Measurements from ENCODE around the gene CEP55.

DNA sequence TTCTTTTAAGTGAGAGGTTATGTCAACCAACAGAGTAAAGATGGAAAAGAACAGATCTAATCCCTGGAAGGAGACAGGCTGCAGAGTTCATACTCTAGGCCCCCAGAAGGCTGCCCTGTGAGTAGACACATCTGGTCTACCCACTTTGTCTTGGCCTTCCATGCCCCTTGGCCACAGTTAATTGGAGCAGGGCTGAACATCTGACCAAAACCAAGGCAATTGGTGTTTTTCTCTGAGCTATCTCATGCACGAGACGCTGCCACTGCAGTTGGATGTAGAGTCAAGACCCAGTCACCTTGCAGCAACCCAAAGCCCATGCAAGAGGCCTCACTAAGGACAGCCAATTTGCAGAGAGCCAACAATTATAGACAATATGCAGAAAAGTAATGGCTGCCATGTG is 23.3 kb upstream of the CEP55 start:
- TF ChIP-seq, protein P1, sequence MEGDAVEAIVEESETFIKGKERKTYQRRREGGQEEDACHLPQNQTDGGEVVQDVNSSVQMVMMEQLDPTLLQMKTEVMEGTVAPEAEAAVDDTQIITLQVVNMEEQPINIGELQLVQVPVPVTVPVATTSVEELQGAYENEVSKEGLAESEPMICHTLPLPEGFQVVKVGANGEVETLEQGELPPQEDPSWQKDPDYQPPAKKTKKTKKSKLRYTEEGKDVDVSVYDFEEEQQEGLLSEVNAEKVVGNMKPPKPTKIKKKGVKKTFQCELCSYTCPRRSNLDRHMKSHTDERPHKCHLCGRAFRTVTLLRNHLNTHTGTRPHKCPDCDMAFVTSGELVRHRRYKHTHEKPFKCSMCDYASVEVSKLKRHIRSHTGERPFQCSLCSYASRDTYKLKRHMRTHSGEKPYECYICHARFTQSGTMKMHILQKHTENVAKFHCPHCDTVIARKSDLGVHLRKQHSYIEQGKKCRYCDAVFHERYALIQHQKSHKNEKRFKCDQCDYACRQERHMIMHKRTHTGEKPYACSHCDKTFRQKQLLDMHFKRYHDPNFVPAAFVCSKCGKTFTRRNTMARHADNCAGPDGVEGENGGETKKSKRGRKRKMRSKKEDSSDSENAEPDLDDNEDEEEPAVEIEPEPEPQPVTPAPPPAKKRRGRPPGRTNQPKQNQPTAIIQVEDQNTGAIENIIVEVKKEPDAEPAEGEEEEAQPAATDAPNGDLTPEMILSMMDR (IDR thresholded peaks at IDR 0.05), result no peak
- no peak for TF ChIP-seq ZFX (IDR thresholded peaks at IDR 0.05; ENCODE audit: borderline replicate concordance)
